Thyroid gland (tissue), 4 donors: ENCODE results near the gene CARMIL1.

Source experiments
- POLR2A ChIP-seq, 2 donors: fragments of 450-650 bp; IDR thresholded peaks; one replicate each; pipeline ENCODE4 v1.6.1; 2017; ENCODE audit warnings: antibody characterized with exemption in 2 of 2, mild to moderate bottlenecking in 2 of 2, moderate library complexity in 1 of 2
- TF ChIP-seq, protein P1 (sequence below), 6 experiments: fragments of 200-600 bp in 3 of 6; fragments of 450-650 bp in 3 of 6; sonication (generic) in 3 of 6; IDR thresholded peaks; one replicate each; pipeline ENCODE4 v1.5.1; 2016 to 2019; ENCODE audit warnings: antibody characterized with exemption in 6 of 6, mild to moderate bottlenecking in 2 of 6, inconsistent platforms in 1 of 6, moderate library complexity in 1 of 6

DNA sequence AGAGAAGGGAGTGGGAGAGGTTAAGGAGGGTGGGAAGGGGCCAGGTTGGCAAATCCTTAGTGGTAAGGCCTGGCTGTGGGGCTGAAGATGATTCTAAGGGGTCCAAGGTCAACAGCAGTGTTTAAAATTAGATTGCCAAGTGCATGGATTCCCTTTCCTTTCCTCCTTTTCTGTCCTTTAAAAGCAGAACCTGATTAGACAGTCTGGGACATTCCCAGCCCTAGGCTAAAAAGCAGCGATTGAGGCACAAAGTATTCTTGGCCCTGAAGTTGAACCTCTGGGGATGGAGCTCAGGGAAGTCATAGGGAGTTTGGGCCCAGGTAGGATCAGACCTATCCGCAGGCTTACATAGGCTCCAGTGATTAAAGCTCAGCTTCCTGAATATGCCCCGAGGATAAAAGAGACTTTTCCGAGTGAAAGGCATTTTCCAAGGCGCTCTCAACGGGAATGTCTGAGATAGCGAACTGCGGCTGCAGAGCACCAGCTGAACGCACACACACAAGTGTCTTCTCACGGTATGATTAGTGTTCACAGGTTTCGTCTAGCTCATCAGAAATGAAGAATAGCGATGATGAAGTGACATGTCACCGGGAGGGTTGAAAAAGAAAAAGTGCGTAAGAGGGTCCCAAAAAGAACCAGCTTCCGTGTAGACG lies 787 bp upstream of the CARMIL1 start:
- TF ChIP-seq, protein P1, sequence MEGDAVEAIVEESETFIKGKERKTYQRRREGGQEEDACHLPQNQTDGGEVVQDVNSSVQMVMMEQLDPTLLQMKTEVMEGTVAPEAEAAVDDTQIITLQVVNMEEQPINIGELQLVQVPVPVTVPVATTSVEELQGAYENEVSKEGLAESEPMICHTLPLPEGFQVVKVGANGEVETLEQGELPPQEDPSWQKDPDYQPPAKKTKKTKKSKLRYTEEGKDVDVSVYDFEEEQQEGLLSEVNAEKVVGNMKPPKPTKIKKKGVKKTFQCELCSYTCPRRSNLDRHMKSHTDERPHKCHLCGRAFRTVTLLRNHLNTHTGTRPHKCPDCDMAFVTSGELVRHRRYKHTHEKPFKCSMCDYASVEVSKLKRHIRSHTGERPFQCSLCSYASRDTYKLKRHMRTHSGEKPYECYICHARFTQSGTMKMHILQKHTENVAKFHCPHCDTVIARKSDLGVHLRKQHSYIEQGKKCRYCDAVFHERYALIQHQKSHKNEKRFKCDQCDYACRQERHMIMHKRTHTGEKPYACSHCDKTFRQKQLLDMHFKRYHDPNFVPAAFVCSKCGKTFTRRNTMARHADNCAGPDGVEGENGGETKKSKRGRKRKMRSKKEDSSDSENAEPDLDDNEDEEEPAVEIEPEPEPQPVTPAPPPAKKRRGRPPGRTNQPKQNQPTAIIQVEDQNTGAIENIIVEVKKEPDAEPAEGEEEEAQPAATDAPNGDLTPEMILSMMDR (IDR thresholded peaks at IDR 0.05): no peak
- no peak for TF ChIP-seq POLR2A (IDR thresholded peaks at IDR 0.05)
